ENCODE measurements around the gene INPP5E.

GRCh38 chr9:136409557-136410455 is 29.8 kb downstream of the INPP5E start:
- TF ChIP-seq CTCF (IDR thresholded peaks at IDR 0.05), result no peak
- TF ChIP-seq POLR2A (IDR thresholded peaks at IDR 0.05), result peak in 1 of 3 donors; percentile 39
